C4-2B (cell line): Measurements from ENCODE around the gene ETS1.
A peak's percentile ranks its signal among the peaks of the same experiment; 100 is the strongest.

Source experiments
- H3K27ac ChIP-seq: fragments of 450-650 bp; 2 replicates; pipeline ENCODE4 v1.5.1; 2017
- ZFX ChIP-seq: fragments of 450-650 bp; IDR thresholded peaks from 2 replicates; pipeline ENCODE4 v1.6.1; 2017
- TF ChIP-seq, protein P1 (sequence below): fragments of 450-650 bp; conservative IDR thresholded peaks from 2 replicates; pipeline ENCODE4 v1.5.1; 2017; ENCODE audit warnings: mild to moderate bottlenecking

Gene ETS1

DNA sequence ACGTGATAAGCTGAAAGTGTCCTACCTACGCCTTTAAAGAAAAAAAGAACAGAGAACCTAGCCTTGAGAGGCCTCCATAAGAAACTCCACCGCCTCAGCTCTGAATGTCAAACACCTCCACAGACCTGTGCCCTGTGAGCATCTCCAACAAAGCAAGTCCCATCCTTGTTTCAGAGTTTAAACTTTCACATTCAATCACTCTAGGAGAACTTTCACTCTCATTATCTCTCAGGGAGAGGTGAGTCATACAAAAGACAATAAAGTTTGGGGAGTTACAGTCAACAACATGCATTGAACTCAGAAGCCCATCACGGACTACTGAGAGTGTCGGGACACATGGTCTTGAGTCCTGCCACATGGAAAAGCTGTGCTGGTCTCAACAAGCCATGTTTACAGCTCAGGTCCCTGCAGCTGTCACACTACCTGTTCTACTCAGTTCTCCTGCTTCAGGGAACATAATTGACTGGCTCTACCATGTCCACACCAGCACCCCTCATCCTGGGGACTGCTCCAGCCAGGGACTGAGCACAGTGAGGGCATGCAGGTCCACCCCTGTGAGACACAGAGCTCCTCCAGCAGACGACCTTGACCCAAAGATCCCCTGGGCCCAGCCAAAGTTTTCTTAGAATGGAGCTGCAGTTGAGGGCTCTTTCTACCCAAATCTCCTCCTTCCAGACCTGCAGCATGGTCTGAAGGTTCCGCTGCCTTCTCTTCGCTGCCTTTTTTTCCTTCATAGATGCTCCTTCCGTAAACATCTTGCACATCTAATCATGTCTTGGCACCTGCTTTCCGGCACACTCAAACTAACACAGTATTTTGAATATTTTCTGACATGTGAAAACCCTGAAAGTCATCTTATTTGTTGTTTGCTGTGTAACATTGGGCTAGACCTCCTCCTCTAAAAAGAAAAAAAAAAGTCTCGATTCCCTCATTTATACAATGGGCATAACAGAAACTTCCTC lies 114.9 kb downstream of the ETS1 start:
- no peak overlapping the region for H3K27ac ChIP-seq
- TF ChIP-seq ZFX: no peak
- TF ChIP-seq, protein P1, sequence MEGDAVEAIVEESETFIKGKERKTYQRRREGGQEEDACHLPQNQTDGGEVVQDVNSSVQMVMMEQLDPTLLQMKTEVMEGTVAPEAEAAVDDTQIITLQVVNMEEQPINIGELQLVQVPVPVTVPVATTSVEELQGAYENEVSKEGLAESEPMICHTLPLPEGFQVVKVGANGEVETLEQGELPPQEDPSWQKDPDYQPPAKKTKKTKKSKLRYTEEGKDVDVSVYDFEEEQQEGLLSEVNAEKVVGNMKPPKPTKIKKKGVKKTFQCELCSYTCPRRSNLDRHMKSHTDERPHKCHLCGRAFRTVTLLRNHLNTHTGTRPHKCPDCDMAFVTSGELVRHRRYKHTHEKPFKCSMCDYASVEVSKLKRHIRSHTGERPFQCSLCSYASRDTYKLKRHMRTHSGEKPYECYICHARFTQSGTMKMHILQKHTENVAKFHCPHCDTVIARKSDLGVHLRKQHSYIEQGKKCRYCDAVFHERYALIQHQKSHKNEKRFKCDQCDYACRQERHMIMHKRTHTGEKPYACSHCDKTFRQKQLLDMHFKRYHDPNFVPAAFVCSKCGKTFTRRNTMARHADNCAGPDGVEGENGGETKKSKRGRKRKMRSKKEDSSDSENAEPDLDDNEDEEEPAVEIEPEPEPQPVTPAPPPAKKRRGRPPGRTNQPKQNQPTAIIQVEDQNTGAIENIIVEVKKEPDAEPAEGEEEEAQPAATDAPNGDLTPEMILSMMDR: no peak

DNA sequence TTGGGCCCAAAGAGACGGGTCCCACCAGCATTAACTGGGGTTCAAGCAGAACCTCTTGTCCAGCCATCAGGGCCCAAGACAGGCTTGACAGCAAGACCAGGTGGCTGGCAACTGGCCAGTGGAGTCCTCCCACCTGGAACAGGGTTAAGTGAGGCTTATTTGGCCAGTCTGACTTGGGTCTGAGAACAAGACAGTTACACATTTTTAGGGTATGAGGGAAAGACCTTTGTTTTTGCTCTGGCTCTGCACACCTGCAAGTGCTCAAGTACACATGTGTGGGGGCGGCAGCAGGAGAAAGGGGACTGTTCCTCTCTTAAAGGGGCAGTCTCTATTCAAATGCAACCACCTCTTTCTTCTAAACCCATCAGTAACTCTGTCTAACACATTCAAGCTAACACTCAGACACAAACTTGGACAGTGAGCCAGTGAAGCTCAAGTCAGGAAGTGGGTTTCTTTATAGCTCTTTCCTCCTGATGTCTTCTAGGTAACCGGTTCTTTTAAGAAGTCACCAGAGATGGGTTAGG lies 116.2 kb downstream of the ETS1 start:
- H3K27ac ChIP-seq: no peak overlapping the region
- TF ChIP-seq ZFX: no peak
- TF ChIP-seq, protein P1: no peak

DNA sequence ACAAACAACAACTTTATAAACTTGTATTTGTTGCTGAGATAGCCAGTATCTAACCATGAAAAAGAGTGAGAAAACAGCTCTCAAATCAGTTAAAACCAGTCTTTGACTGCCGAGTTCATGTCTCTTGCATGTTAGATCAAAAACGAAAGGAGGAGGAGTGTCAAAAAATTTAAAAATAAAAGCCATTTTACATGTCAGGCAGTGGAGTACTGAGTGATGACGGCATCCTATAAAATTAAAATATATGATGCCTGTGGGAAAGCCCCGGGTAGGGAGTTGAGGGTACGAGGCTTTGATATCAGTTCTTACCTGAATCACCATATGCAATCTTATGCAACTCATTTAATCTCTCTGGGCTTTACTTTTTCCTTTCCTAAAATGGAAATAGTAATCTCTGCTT lies 117.3 kb downstream of the ETS1 start:
- TF ChIP-seq, protein P1: no peak
- no peak for TF ChIP-seq ZFX
- H3K27ac ChIP-seq: no peak overlapping the region

- no peak for TF ChIP-seq ZFX
- TF ChIP-seq, protein P1: no peak
- H3K27ac ChIP-seq: peak overlapping the region; percentile 43; the same call in 1 of the 2 replicates
Measured at GRCh38 chr11:128469220-128469619, 118.1 kb downstream of the ETS1 start.

GRCh38 chr11:128468111-128468510 lies 119.2 kb downstream of the ETS1 start:
- TF ChIP-seq ZFX: no peak
- TF ChIP-seq, protein P1: no peak
- H3K27ac ChIP-seq: no peak overlapping the region

DNA sequence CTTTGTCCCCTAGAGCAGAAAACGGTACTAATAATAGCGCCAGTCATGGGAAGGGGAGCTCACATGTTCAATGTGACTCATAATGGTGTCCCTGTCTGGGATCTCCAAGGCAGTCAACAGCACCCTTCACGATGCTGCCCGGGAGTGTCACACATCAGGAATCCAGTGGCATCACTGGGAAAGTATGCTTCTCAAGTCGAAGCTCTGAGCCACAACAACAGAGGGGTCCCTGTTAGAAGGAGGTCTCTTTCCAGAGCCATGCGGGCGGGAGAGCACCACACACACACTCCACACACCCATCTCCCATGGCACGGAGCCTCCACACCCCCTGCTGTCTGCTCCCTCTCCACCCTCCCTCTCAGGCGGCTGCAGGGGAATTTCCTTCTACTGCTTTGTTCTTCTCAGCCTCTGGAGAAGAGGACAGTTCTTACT lies 119.7 kb downstream of the ETS1 start:
- H3K27ac ChIP-seq: no peak overlapping the region
- TF ChIP-seq, protein P1: no peak
- TF ChIP-seq ZFX: no peak

DNA sequence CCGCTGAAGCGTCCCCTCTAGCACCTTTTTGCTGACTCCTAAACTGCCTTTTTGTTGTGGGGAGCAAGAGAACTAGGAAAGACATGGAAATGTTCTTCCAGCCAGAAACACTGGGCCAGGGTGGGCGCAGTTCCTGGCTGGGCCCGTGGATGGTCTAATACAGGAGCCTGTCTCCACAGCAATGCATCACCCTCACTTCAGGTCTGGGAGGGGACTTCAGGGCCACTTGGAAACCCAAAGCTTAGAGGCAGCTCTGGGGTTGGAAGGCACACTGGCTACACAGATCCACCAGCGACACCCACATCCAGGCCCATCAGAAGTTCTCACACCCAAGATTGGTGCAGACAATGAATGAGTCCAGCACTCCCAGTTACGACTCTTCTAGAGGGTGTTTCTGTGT lies 120.3 kb downstream of the ETS1 start:
- no peak overlapping the region for H3K27ac ChIP-seq
- TF ChIP-seq ZFX: no peak
- TF ChIP-seq, protein P1: no peak
